Measurements from ENCODE around the gene CTXN1. TPM values are rescaled to one million over a fixed set of nuclear protein-coding genes. Genes with fewer than 3 reads are reported as not detected.
"Not testable (repeated sequence)": the region's sequence is repeated elsewhere in the genome, so short reads cannot be mapped to it uniquely, and the experiment has no call there.

Gene CTXN1
- total RNA-seq, 3 donors from 2014 or later (not counting 1 experiment from before 2014, with no cell fraction given) = 0.39 TPM; not detected in 2

DNA sequence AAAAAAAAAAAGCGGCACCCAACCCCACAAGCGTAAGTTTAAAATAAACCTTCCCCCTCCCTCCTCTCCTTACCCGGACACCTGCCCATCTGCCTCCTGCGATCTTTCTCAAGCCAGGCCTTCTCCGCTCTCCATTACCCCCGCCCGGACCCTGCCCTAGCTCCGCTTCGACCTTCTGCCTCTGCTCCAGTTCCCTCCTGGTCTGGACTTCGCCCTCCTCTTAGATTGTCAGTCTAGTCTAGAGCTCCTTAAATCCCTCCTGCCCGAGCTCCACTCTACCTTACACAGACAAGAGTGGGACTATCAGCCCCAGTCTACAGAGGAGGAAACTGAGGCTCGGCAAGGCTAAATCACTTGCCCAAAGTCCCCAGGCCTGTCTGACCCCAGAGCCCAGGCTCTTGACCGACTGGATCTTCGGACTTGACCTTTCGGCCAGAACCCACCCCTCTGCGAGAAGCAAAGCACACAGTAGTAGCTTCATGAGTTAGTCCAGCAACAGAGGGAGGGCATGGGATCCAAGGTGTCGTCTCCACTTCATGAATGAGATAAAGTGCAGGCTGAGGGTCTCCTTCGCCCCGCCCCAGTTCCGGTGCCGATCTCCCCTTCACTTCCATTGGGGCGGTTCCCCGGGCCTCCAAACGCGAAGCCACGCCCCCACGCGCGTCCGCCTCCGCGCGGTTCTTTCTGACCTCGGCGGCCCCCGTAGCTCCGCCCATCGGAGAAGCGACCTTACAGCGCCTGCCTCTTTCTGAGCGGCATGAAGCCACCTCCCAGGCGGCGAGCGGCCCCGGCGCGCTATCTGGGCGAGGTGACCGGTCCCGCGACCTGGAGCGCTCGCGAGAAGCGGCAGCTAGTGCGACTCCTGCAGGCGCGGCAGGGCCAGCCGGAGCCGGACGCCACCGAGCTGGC is 6.1 kb downstream of the CTXN1 start, which contains the start of gene SNAPC2:
Gene SNAPC2 (plus strand): TSS at position 729 of the 909 bp plus-strand sequence. CDS start 29 bp downstream, at position 758.
- Mint-ChIP-seq H3K27ac (peak within 1 kb of the TSS; percentile 82 to 96), H3K9me3 (no peaks in the 10 kb centered on the region), H3K27me3 (ENCODE audit: low read depth in 2 of 2) (peaks cover 0 to 22% of the 10 kb centered on the region in 2 donors), H3K36me3 (no peaks in the 10 kb centered on the region), H3K4me3 (peak within 1 kb of the TSS; percentile 90), H3K4me1 (peaks cover 21 to 37% of the 10 kb centered on the region in 2 donors)
- Histone ChIP-seq H3K9me3 (ENCODE audit: control insufficient read depth, insufficient read depth, low read length) (no peaks in the 10 kb centered on the region), H3K36me3 (ENCODE audit: control insufficient read depth, insufficient read depth, low read length) (peaks cover 11% of the 10 kb centered on the region), H3K4me3 (ENCODE audit: low read length) (peak within 1 kb of the TSS; percentile 55), H3K4me1 (ENCODE audit: control insufficient read depth, insufficient read depth, low read length) (peaks cover 59% of the 10 kb centered on the region), H3K27me3 (ENCODE audit: control insufficient read depth, insufficient read depth, low read length) (peaks cover 26% of the 10 kb centered on the region), H3K27ac (ENCODE audit: low read length) (peak within 1 kb of the TSS; percentile 72)
- intact Hi-C loops (cut with micrococcal nuclease) = loop anchor here (1.0 kb wide), 2 partner anchors 16 to 51 kb away; no protein-coding TSS in a partner anchor
- WGBS (ENCODE audit: insufficient coverage) = 7% methylated on average over 62 of the region's 62 CpGs
- no peak for TF ChIP-seq CTCF (IDR thresholded peaks at IDR 0.05)
- DNase-seq (peak; percentile 97 to 98), ATAC-seq (peak; percentile 60 to 79 (median 62))

DNA sequence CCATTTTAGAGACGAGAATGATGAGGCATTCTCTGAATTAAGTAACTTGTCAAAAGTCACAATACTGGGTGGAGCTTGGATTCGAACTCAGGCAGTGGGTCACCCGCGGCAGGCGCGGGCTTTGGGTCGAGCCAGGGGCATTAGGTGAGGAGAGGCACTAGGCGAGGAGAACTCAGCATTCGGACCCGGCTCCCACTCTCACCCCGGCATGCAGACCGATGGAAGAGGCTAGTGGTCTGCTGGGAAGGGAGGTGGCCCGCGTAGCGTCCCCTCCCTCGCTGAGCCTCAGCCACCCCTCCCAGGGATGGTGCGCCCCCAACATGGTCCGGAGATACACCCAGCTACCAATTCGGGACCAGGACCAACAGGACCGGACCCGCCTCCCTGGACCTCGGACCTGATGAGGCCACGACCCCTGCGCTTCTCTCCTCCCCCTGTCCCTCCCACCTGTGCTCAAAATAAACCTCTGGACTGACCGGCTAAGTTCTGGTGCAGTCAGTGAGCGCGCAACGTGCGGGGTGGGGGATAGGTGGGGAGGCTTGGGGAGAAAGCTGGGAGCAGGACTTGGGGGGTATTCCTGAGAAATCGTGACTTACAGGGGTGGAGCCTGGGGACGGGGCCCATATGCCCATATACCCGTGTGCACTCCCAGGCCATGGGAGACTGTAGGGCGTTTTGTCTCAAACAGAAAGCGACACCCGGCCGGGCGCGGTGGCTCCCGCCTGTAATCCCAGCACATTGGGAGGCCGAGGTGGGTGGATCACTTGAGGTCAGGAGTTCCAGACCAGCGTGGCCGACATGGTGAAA is 7.1 kb downstream of the CTXN1 start:
- Mint-ChIP-seq H3K27ac (peak overlapping the region in 1 of 2 donors; percentile 59), H3K4me3 (peak overlapping the region; percentile 90), H3K9me3 (no peaks in the 10 kb centered on the region), H3K27me3 (ENCODE audit: low read depth in 2 of 2) (peaks cover 0 to 24% of the 10 kb centered on the region in 2 donors), H3K4me1 (peaks cover 21 to 37% of the 10 kb centered on the region in 2 donors), H3K36me3 (no peaks in the 10 kb centered on the region)
- H3K9me3 ChIP-seq (ENCODE audit: control insufficient read depth, insufficient read depth, low read length) = no peaks in the 10 kb centered on the region
- peaks cover 57% of the 10 kb centered on the region for H3K4me1 ChIP-seq (ENCODE audit: control insufficient read depth, insufficient read depth, low read length)
- H3K27me3 ChIP-seq (ENCODE audit: control insufficient read depth, insufficient read depth, low read length) = peaks cover 29% of the 10 kb centered on the region
- WGBS (ENCODE audit: insufficient coverage) = 45% methylated on average over 42 of the region's 42 CpGs
- no peak for TF ChIP-seq CTCF (IDR thresholded peaks at IDR 0.05)
- H3K4me3 ChIP-seq (ENCODE audit: low read length) = no peak overlapping the region
- H3K36me3 ChIP-seq (ENCODE audit: control insufficient read depth, insufficient read depth, low read length) = peaks cover 11% of the 10 kb centered on the region
- ATAC-seq (no peak), DNase-seq (no peak)
- H3K27ac ChIP-seq (ENCODE audit: low read length) = no peak overlapping the region
- intact Hi-C loops (cut with micrococcal nuclease) = no loop called here

- Histone ChIP-seq H3K36me3 (ENCODE audit: control insufficient read depth, insufficient read depth, low read length) (peaks cover 11% of the 10 kb centered on the region), H3K4me1 (ENCODE audit: control insufficient read depth, insufficient read depth, low read length) (peaks cover 57% of the 10 kb centered on the region), H3K27me3 (ENCODE audit: control insufficient read depth, insufficient read depth, low read length) (peaks cover 29% of the 10 kb centered on the region)
- peak overlapping the region; percentile 66 for H3K4me3 Mint-ChIP-seq
- peaks cover 0 to 24% of the 10 kb centered on the region in 2 donors for H3K27me3 Mint-ChIP-seq (ENCODE audit: low read depth in 2 of 2)
- H3K27ac ChIP-seq (ENCODE audit: low read length); H3K36me3 Mint-ChIP-seq; DNase-seq; H3K9me3 Mint-ChIP-seq; intact Hi-C loops (cut with micrococcal nuclease); H3K9me3 ChIP-seq (ENCODE audit: control insufficient read depth, insufficient read depth, low read length); H3K4me3 ChIP-seq (ENCODE audit: low read length); ATAC-seq: not testable (repeated sequence)
- TF ChIP-seq CTCF (IDR thresholded peaks at IDR 0.05) = peak; percentile 10
- H3K4me1 Mint-ChIP-seq = peaks cover 21 to 34% of the 10 kb centered on the region in 2 donors
- WGBS (ENCODE audit: insufficient coverage) = 27% methylated on average over 20 of the region's 29 CpGs
- peak overlapping the region; percentile 59 to 76 for H3K27ac Mint-ChIP-seq
Observed at GRCh38 chr19:7918062-7918614, 7.8 kb downstream of the CTXN1 start.

Measured in natural killer cell (primary cell).